Ovary (tissue), 9 donors: ENCODE measurements around the gene CCL1. TPM values are rescaled to one million over a fixed set of nuclear protein-coding genes. Genes with fewer than 3 reads are reported as not detected.

Source experiments
- DNase-seq, 5 donors: peaks; one replicate each; pipeline ENCODE4 v3.0.0-alpha.2; 2019 to 2020
- H3K27ac ChIP-seq, 2 donors: fragments of 200-600 bp; one replicate each; pipeline versions ENCODE4 v1.5.1 to v1.8.0; 2019 to 2022
- H3K27me3 ChIP-seq: fragments of 200-600 bp; one replicate; pipeline ENCODE4 v1.8.0; 2022
- H3K36me3 ChIP-seq: fragments of 200-600 bp; sonication (generic); one replicate; pipeline ENCODE4 v1.5.1; 2019
- H3K4me1 ChIP-seq: one replicate; pipeline ENCODE4 v1.8.1; 2013; ENCODE audit warnings: mild to moderate bottlenecking, moderate library complexity; ENCODE audit not compliant: insufficient read depth
- H3K4me3 ChIP-seq: fragments of 200-600 bp; sonication (generic); one replicate; pipeline ENCODE4 v1.5.1; 2017
- H3K9me3 ChIP-seq, 2 donors: fragments of 200-600 bp in 1 of 2; sonication (generic) in 1 of 2; one replicate each; pipeline versions ENCODE4 v1.5.1 to v1.8.1; 2013 to 2019; ENCODE audit warnings: mild to moderate bottlenecking in 1 of 2, moderate library complexity in 1 of 2
- CTCF ChIP-seq, 3 donors: fragments of 450-650 bp in 2 of 3; fragments of 200-600 bp in 1 of 3; IDR thresholded peaks; one replicate each; pipeline versions ENCODE4 v1.5.1 to v1.8.0; 2016 to 2022; ENCODE audit warnings: antibody characterized with exemption in 3 of 3, mild to moderate bottlenecking in 1 of 3
- EP300 ChIP-seq: sonication (generic); formaldehyde crosslinking; IDR thresholded peaks from one replicate; pipeline ENCODE4 v1.6.1; 2017; ENCODE audit warnings: antibody characterized with exemption
- POLR2A ChIP-seq: fragments of 450-650 bp; IDR thresholded peaks from one replicate; pipeline ENCODE4 v1.6.1; 2017; ENCODE audit warnings: antibody characterized with exemption, mild to moderate bottlenecking, moderate library complexity
- WGBS, 3 donors: extraction: QIAGEN DNeasy Blood & Tissue Kit in 1 of 3; methylation state at CpG; one replicate each; pipeline versions ENCODE4 v1.1.5 to v1.1.7; 2013 to 2017; 5-methylcytosine and 5-hydroxymethylcytosine counted together
- intact Hi-C, 4 donors: fragments of 100-400 bp; cut with DNase I; formaldehyde crosslinking; loops; one replicate each; pipeline versions ENCODE4 v1.11.0 to v1.15.1; 2022 to 2023
- polyA plus RNA-seq, 2 donors: library from polyadenylated mRNA; stranded (reverse); fragments of 200-250 nt in 1 of 2; fragments of 350-450 nt in 1 of 2; fragmentation: Illumina TruSeq in 1 of 2; extraction: RNeasy Lipid Tissue Mini Kit (QIAGEN cat#74804) in 1 of 2; gene quantifications; one replicate each; pipeline ENCODE4 v1.2.3, GENCODE V29; 2013 to 2014
- total RNA-seq, 7 donors: library from RNA; depleted of rRNA in 2 of 7; stranded (reverse); fragments of >200 nt in 2 of 7; fragmentation: NEBNext Ultra II Directional in 3 of 7; extraction: Animal tissue kit (Norgen Biotek cat#: 25700) in 3 of 7; gene quantifications; one replicate each; pipeline versions ENCODE4 v1.1.0 to v1.2.4, GENCODE V29; 2016 to 2023
- donor health status: DM: no; HTN: no; CAD: no; lungs with moderate emphysema.
- donor health status: DM: no; HTN: no; CAD: no.
- donor health status: Bipolar disorder and iron deficiency.
- donor health status: DM: yes; HTN: yes; CAD: no.
- donor health status: DM: no; HTN: no; CAD: no.
- donor health status: DM: yes; HTN: yes; CAD: no.

The CCL1 gene
- total and polyA plus RNA-seq, 9 donors = not detected

GRCh38 chr17:34382621-34383124 lies 19.6 kb upstream of the CCL1 start:
- Histone ChIP-seq H3K36me3 (no peaks in the 10 kb centered on the region), H3K27me3 (no peaks in the 10 kb centered on the region), H3K4me3 (no peak overlapping the region), H3K27ac (no peak overlapping the region), H3K9me3 (no peaks in the 10 kb centered on the region), H3K4me1 (no peaks in the 10 kb centered on the region)
- WGBS, 3 donors = 39 to 52% (median 49%) methylated on average over 7 of the region's 7 CpGs
- no peak for DNase-seq
- TF ChIP-seq CTCF (IDR thresholded peaks at IDR 0.05) (no peak), POLR2A (no peak), EP300 (no peak)
- intact Hi-C loops = no loop called here

GRCh38 chr17:34379868-34380267 lies 16.8 kb upstream of the CCL1 start:
- H3K27me3 ChIP-seq = no peaks in the 10 kb centered on the region
- 77 to 86% (median 79%) methylated on average over 5 of the region's 5 CpGs for WGBS, 3 donors
- no peak overlapping the region for H3K27ac ChIP-seq
- DNase-seq = no peak
- H3K36me3 ChIP-seq = no peaks in the 10 kb centered on the region
- no peaks in the 10 kb centered on the region for H3K4me1 ChIP-seq
- H3K4me3 ChIP-seq = no peak overlapping the region
- intact Hi-C loops = no loop called here
- H3K9me3 ChIP-seq = no peaks in the 10 kb centered on the region
- TF ChIP-seq POLR2A (no peak), EP300 (no peak), CTCF (IDR thresholded peaks at IDR 0.05) (no peak)

DNA sequence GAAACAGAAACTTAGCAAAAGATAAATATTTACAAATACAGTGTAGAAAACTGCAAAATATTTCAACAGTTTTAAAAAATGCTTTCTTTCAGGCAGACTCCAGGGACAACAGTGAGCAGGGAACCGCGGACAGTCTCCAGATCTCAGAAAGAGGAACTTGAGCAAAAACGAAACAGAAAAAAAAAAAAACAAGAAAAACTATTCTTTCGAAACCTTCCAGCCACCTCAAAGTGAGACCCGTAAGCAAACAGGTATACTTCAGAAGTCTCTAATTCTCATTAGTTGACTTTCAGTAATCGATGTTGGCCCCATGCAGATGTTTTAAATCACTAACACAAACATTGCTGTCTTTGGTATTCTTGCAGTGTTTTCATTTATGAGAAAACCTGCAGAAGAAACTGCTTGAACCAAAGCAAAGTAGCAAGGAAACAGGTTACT lies 15.7 kb upstream of the CCL1 start:
- Histone ChIP-seq H3K27me3 (no peaks in the 10 kb centered on the region), H3K36me3 (no peaks in the 10 kb centered on the region), H3K27ac (no peak overlapping the region), H3K4me3 (no peak overlapping the region), H3K9me3 (no peaks in the 10 kb centered on the region), H3K4me1 (no peaks in the 10 kb centered on the region)
- no peak for DNase-seq
- 6 to 23% (median 9%) methylated on average over 6 of the region's 6 CpGs for WGBS, 3 donors
- no peak for TF ChIP-seq POLR2A
- no peak for TF ChIP-seq CTCF (IDR thresholded peaks at IDR 0.05)
- TF ChIP-seq EP300 = no peak
- intact Hi-C loops = no loop called here

- no peak for TF ChIP-seq POLR2A
- no peak for TF ChIP-seq CTCF (IDR thresholded peaks at IDR 0.05)
- no peak for TF ChIP-seq EP300
- intact Hi-C loops = no loop called here
These were observed 14.2 kb upstream of the CCL1 start for GRCh38 chr17:34377078-34377823.

More at GRCh38 chr17:34377078-34377823, 14.2 kb upstream of the CCL1 start:
- Histone ChIP-seq H3K4me1 (no peaks in the 10 kb centered on the region), H3K27ac (no peak overlapping the region), H3K9me3 (no peaks in the 10 kb centered on the region), H3K4me3 (no peak overlapping the region), H3K36me3 (no peaks in the 10 kb centered on the region), H3K27me3 (no peaks in the 10 kb centered on the region)
- DNase-seq = no peak
- 92 to 93% (median 92%) methylated on average over 3 of the region's 3 CpGs for WGBS, 3 donors
